HEK293T (cell line): ENCODE data around the gene NFATC2IP.

ENCODE experiments used
- ARNT ChIP-seq: fragments of 450-650 bp; IDR thresholded peaks from 2 replicates; pipeline ENCODE4 v1.6.1; 2017; ENCODE audit warnings: mild to moderate bottlenecking
- BHLHE40 ChIP-seq: fragments of 450-650 bp; IDR thresholded peaks from 2 replicates; pipeline ENCODE4 v1.6.1; 2016; ENCODE audit warnings: mild to moderate bottlenecking, moderate library complexity, borderline replicate concordance
- CTBP1 ChIP-seq: fragments of 450-650 bp; IDR thresholded peaks from 2 replicates; pipeline ENCODE4 v1.6.1; 2016; ENCODE audit warnings: borderline replicate concordance
- ELF4 ChIP-seq: fragments of 450-650 bp; IDR thresholded peaks from 2 replicates; pipeline ENCODE4 v1.6.1; 2017; ENCODE audit warnings: antibody characterized with exemption
- FOXA1 ChIP-seq: fragments of 450-650 bp; IDR thresholded peaks from 2 replicates; pipeline ENCODE4 v1.6.1; 2016; ENCODE audit warnings: mild to moderate bottlenecking
- FOXK2 ChIP-seq: fragments of 450-650 bp; IDR thresholded peaks from 2 replicates; pipeline ENCODE4 v1.6.1; 2016; ENCODE audit warnings: mild to moderate bottlenecking
- FOXM1 ChIP-seq: fragments of 450-650 bp; IDR thresholded peaks from 2 replicates; pipeline ENCODE4 v1.6.1; 2017; ENCODE audit warnings: mild to moderate bottlenecking, borderline replicate concordance
- HDGF ChIP-seq: fragments of 450-650 bp; IDR thresholded peaks from 2 replicates; pipeline ENCODE4 v1.6.1; 2017; ENCODE audit warnings: antibody characterized with exemption, borderline replicate concordance
- NFRKB ChIP-seq: fragments of 450-650 bp; IDR thresholded peaks from 2 replicates; pipeline ENCODE4 v1.6.1; 2016; ENCODE audit warnings: mild to moderate bottlenecking, moderate library complexity
- PKNOX1 ChIP-seq: fragments of 450-650 bp; IDR thresholded peaks from 2 replicates; pipeline ENCODE4 v1.6.1; 2016
- SP1 ChIP-seq: fragments of 450-650 bp; IDR thresholded peaks from 2 replicates; pipeline ENCODE4 v1.6.1; 2017
- SUZ12 ChIP-seq: fragments of 450-650 bp; IDR thresholded peaks from 2 replicates; pipeline ENCODE4 v1.6.1; 2016; ENCODE audit warnings: mild to moderate bottlenecking
- ZNF384 ChIP-seq: fragments of 450-650 bp; IDR thresholded peaks from 2 replicates; pipeline ENCODE4 v1.6.1; 2016

GRCh38 chr16:28951410-28951943 is 740 bp downstream of the NFATC2IP start:
- no peak for TF ChIP-seq ELF4
- TF ChIP-seq FOXK2: no peak
- no peak for TF ChIP-seq ZNF384
- no peak for TF ChIP-seq FOXM1
- TF ChIP-seq ARNT: no peak
- no peak for TF ChIP-seq CTBP1
- no peak for TF ChIP-seq BHLHE40
- no peak for TF ChIP-seq SUZ12
- no peak for TF ChIP-seq SP1
- no peak for TF ChIP-seq NFRKB
- TF ChIP-seq PKNOX1: no peak
- no peak for TF ChIP-seq HDGF
- no peak for TF ChIP-seq FOXA1
